Measurements from ENCODE around the gene DUOXA2.

Gene DUOXA2

DNA sequence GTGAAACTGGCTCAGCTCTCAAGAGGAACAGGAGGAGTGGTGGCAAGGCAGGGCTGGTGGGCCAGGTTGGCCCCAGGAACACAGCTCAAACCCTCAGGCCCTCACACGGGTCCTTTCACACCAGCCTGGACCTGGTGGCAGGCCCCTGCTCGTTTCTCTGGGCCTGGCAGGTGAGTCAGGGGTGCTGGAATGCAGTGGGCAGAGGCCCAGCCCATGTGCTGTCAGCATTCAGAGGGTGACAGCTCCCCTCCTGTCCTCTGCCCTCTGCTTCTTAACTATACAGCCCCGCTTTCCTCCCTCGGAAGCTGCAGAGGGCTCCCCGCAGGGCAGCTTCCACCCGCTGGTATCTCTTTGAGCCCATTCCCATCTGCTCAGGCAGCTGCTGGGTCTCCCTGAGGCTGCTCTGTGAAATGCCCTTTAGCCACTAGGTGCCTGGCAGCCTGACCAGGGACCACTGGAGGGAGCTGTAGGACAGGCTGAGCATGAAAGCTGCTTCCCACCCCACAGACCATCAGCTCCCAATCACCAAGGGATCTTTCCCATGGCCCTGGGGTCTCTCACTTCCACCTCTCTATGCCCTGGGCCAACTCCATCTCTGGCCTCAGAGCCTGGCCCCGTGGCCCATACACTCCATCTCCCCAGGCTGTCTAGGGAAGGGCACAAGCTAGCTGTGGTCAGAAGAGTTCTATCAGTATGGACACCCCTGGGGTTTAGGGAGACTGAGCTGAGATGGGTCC is 48.8 kb downstream of the DUOXA2 start:
- no peaks in the 10 kb centered on the region for H3K9me3 ChIP-seq (ENCODE audit: control insufficient read depth, low read length)
- H3K4me1 ChIP-seq (ENCODE audit: control insufficient read depth, insufficient read depth, low read length), result peaks cover 25% of the 10 kb centered on the region
- no peak overlapping the region for H3K4me3 ChIP-seq (ENCODE audit: low read length)
- no peaks in the 10 kb centered on the region for H3K27me3 ChIP-seq (ENCODE audit: control insufficient read depth, insufficient read depth, low read length)
- H3K36me3 ChIP-seq (ENCODE audit: control insufficient read depth, insufficient read depth, low read length), result no peaks in the 10 kb centered on the region
- no peak overlapping the region for H3K9ac ChIP-seq (ENCODE audit: low read length)

DNA sequence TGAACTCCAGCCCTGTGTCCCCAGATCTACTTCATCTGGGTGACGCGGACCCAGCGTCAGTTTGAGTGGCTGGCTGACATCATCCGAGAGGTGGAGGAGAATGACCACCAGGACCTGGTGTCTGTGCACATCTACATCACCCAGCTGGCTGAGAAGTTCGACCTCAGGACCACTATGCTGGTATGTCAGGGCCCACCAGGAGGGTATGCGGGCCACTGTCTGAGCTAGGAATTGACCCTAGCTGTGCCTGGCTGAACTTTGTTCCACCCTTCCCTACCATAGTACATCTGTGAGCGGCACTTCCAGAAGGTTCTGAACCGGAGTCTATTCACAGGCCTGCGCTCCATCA is 49.4 kb downstream of the DUOXA2 start:
- no peaks in the 10 kb centered on the region for H3K27me3 ChIP-seq (ENCODE audit: control insufficient read depth, insufficient read depth, low read length)
- H3K9me3 ChIP-seq (ENCODE audit: control insufficient read depth, low read length), result no peaks in the 10 kb centered on the region
- H3K9ac ChIP-seq (ENCODE audit: low read length), result no peak overlapping the region
- H3K36me3 ChIP-seq (ENCODE audit: control insufficient read depth, insufficient read depth, low read length), result no peaks in the 10 kb centered on the region
- H3K4me1 ChIP-seq (ENCODE audit: control insufficient read depth, insufficient read depth, low read length), result peaks cover 25% of the 10 kb centered on the region
- no peak overlapping the region for H3K4me3 ChIP-seq (ENCODE audit: low read length)

DNA sequence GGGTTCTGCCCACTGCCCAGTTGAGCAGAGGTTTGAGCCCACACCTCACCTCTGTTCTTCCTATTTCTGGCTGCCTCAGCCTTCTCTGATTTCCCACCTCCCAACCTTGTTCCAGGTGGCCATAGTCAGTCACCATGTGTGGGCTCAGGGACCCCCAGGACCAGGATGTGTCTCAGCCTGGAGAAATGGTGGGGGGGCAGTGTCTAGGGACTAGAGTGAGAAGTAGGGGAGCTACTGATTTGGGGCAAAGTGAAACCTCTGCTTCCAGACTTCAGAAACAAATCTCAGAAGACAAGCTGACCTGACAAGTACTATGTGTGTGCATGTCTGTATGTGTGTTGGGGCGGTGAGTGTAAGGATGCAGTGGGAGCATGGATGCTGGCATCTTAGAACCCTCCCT is 50.8 kb downstream of the DUOXA2 start:
- peaks cover 25% of the 10 kb centered on the region for H3K4me1 ChIP-seq (ENCODE audit: control insufficient read depth, insufficient read depth, low read length)
- no peak overlapping the region for H3K4me3 ChIP-seq (ENCODE audit: low read length)
- no peaks in the 10 kb centered on the region for H3K27me3 ChIP-seq (ENCODE audit: control insufficient read depth, insufficient read depth, low read length)
- no peaks in the 10 kb centered on the region for H3K9me3 ChIP-seq (ENCODE audit: control insufficient read depth, low read length)
- H3K36me3 ChIP-seq (ENCODE audit: control insufficient read depth, insufficient read depth, low read length), result no peaks in the 10 kb centered on the region
- no peak overlapping the region for H3K9ac ChIP-seq (ENCODE audit: low read length)

DNA sequence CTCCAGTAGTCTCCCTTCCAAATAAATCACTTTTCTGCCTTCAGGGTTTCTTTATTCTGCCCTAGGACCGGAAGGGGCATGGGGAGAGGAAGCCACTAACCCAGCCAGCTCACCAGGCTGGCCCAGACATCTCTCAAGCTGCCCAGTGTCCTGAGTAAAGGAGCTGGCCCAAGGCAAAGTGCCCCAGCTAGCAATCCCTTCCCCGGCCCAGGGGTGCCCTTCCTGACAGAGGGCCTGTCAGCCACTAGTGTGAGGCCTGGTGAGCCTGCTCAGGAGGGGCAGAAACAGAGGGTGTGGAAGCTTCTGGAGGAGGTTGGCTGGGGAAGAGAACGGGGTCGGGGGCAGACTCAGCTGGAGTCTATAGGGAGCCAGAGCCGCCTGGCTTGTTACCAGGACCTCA is 51.4 kb downstream of the DUOXA2 start:
- no peaks in the 10 kb centered on the region for H3K36me3 ChIP-seq (ENCODE audit: control insufficient read depth, insufficient read depth, low read length)
- no peaks in the 10 kb centered on the region for H3K27me3 ChIP-seq (ENCODE audit: control insufficient read depth, insufficient read depth, low read length)
- no peaks in the 10 kb centered on the region for H3K9me3 ChIP-seq (ENCODE audit: control insufficient read depth, low read length)
- no peak overlapping the region for H3K9ac ChIP-seq (ENCODE audit: low read length)
- H3K4me1 ChIP-seq (ENCODE audit: control insufficient read depth, insufficient read depth, low read length), result peaks cover 25% of the 10 kb centered on the region
- H3K4me3 ChIP-seq (ENCODE audit: low read length), result no peak overlapping the region

DNA sequence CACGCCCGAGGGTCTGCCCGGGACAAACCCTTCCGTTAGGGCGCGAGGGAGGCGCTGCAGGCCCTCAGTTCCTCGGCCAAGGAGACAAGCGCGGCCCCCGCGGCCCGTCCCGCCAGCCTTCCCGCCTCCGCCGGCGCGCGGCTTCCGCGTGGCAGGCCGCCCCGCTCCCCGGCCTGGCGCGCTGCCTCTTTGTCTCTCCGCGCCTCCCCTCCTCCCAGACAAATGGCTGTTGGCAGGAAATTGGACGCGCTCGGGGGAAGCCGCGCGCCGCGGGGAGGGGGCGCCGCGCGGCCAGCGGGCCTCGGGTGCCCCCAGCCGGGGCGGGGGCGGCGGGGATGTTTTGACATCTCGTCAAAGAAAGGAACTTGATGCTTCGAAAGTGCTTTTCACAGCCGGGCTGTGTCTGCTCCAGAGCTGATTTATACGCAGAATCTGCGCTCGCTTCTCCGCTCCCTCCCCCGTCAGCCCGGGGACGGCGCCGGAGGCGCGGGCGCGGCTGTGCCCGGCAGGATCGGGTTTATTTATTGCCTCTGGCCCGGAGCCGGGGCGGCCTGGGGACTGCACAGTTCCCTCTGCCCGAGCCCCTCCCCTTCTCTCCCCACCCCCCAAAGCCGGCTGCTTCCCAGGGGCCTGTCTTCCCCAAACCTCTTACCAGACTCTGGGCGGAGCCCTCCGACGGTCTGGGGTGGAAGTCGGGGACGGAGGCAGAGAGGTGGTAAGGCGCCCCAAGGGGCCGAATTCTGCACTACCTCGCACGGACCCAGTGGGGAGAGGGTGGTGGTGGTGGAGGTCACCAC is 52.9 kb downstream of the DUOXA2 start:
- Histone ChIP-seq H3K9ac (ENCODE audit: low read length) (peak overlapping the region; percentile 94), H3K27me3 (ENCODE audit: control insufficient read depth, insufficient read depth, low read length) (no peaks in the 10 kb centered on the region), H3K4me3 (ENCODE audit: low read length) (peak overlapping the region; percentile 37), H3K4me1 (ENCODE audit: control insufficient read depth, insufficient read depth, low read length) (peaks cover 25% of the 10 kb centered on the region), H3K36me3 (ENCODE audit: control insufficient read depth, insufficient read depth, low read length) (no peaks in the 10 kb centered on the region), H3K9me3 (ENCODE audit: control insufficient read depth, low read length) (no peaks in the 10 kb centered on the region)

DNA sequence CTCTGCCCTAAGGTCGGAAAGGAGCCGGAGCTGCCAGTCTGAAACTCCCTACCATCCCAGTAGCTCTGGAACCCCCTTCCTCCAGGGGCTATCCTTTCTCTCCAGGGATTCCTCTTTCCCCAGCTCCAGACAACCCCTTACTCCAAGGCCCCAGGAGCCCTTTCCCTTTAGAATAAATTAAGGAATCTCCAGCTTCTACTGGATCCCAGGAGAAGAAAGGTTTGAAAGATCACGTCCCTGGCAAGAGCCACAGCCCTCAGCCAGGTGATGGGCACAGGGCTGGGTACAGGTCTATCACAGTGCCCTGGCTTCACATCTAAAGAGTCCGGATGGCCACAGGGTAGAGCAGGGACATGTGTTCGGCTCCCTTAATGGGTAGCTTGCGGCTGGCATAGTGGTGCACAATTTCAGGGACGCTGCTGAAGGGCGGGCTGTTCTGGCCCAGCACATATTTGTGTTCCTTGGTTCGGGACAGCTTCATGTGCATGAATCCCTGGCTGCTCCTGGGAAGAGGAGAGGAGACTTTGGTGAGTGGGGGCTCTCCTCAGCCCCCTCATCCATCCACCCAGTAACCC is 53.6 kb downstream of the DUOXA2 start:
- H3K36me3 ChIP-seq (ENCODE audit: control insufficient read depth, insufficient read depth, low read length), result no peaks in the 10 kb centered on the region
- peak overlapping the region; percentile 94 for H3K9ac ChIP-seq (ENCODE audit: low read length)
- H3K4me1 ChIP-seq (ENCODE audit: control insufficient read depth, insufficient read depth, low read length), result peaks cover 22% of the 10 kb centered on the region
- no peak overlapping the region for H3K4me3 ChIP-seq (ENCODE audit: low read length)
- H3K27me3 ChIP-seq (ENCODE audit: control insufficient read depth, insufficient read depth, low read length), result no peaks in the 10 kb centered on the region
- no peaks in the 10 kb centered on the region for H3K9me3 ChIP-seq (ENCODE audit: control insufficient read depth, low read length)
